HepG2 (cell line): Measurements from ENCODE around the gene TMEFF2.

ENCODE experiments used
- ATF1 ChIP-seq: IDR thresholded peaks from 2 replicates; pipeline ENCODE4 v1.6.1; 2016; ENCODE audit warnings: mild to moderate bottlenecking, control low read depth
- DNMT1 ChIP-seq: sonication (generic); formaldehyde crosslinking; IDR thresholded peaks from 2 replicates; pipeline ENCODE4 v1.5.1; 2020; ENCODE audit warnings: mild to moderate bottlenecking, missing genetic modification reagents
- NR3C1 ChIP-seq: sonication (generic); formaldehyde crosslinking; IDR thresholded peaks from 2 replicates; pipeline ENCODE4 v1.4.0; 2020; ENCODE audit warnings: missing genetic modification reagents
- RAD21 ChIP-seq: fragments of 450-650 bp; formaldehyde crosslinking; IDR thresholded peaks from 2 replicates; pipeline ENCODE4 v1.5.0; 2020; ENCODE audit warnings: mild to moderate bottlenecking
- RXRA ChIP-seq: sonication (generic); formaldehyde crosslinking; IDR thresholded peaks from 2 replicates; pipeline ENCODE4 v1.5.1; 2020; ENCODE audit warnings: missing genetic modification reagents
- SRF ChIP-seq: IDR thresholded peaks from 2 replicates; pipeline ENCODE4 v1.6.1; 2011; ENCODE audit warnings: mild to moderate bottlenecking, low read depth, low read length, moderate library complexity
- ZNF512 ChIP-seq: sonication (generic); formaldehyde crosslinking; IDR thresholded peaks from 2 replicates; pipeline ENCODE4 v1.4.0; 2020; ENCODE audit warnings: mild to moderate bottlenecking, missing genetic modification reagents

GRCh38 chr2:191913796-191914195 is 280.9 kb downstream of the TMEFF2 start:
- no peak for TF ChIP-seq RAD21 (CRISPR knock-in tag)
- TF ChIP-seq SRF, result no peak
- TF ChIP-seq ATF1, result no peak
- no peak for TF ChIP-seq ZNF512 (CRISPR knock-in tag)
- TF ChIP-seq RXRA, result no peak
- TF ChIP-seq DNMT1 (CRISPR knock-in tag), result no peak
- TF ChIP-seq NR3C1 (CRISPR knock-in tag), result no peak
